Measurements from ENCODE around the gene WTIP.
A peak's percentile ranks its signal among the peaks of the same experiment; 100 is the strongest.

Gene WTIP

DNA sequence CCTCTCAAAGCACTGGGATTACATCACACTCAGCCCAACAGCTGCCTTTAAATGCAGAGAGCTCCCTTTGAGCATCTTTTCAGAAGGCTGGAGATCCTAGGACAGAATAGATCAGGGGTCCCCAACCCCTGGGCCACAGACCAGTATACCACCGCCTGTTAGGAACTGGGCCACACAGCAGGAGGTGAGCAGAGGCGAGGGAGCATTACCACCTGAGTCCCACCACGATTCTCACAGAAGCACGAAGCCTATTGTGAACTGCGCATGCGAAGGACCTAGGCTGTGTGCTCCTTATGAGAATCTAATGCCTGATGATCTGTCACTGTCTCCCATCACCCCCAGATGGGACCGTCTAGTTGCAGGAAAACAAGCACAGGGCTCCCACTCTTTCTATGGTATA, 2.2 kb upstream of the WTIP start:
- ATAC-seq = no peak
- DNase-seq = no peak

DNA sequence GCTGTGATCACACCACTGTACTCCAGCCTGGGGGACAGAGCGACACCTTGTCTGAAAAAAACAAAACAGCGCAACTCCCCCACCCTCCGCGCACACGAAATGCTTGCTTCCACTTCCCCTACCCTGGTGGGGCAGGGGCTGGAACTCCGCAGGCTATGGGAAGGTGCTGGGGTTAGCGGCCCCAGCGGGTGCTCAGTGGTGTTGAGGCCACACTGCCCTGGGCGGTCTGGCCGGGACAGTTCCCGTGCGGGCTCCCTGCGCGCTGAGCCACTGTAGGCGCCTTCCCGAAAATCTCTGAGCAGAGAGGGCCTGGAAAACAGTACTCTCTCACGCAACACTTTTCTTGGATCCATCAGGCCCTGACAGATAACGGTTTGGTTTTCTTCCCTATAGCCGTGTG, 1.1 kb upstream of the WTIP start:
- DNase-seq (no peak), ATAC-seq (no peak)

DNA sequence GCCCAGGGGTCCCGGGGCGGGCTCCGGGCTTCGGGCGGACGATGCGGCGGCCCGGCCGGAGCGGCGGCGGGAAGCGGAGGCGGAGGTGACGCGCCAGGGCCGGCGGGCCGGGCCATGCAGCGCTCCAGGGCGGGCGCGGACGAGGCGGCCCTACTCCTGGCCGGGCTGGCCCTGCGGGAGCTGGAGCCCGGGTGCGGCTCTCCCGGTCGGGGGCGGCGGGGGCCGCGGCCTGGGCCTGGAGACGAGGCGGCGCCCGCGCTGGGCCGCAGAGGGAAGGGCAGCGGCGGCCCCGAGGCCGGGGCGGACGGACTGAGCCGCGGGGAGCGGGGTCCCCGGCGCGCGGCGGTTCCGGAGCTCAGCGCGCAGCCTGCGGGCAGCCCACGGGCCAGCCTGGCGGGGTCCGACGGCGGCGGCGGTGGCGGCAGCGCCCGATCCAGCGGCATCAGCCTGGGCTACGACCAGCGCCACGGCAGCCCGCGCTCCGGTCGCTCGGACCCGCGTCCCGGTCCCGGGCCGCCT, 362 bp downstream of the WTIP start:
- ATAC-seq (no peak), DNase-seq (no peak)

DNA sequence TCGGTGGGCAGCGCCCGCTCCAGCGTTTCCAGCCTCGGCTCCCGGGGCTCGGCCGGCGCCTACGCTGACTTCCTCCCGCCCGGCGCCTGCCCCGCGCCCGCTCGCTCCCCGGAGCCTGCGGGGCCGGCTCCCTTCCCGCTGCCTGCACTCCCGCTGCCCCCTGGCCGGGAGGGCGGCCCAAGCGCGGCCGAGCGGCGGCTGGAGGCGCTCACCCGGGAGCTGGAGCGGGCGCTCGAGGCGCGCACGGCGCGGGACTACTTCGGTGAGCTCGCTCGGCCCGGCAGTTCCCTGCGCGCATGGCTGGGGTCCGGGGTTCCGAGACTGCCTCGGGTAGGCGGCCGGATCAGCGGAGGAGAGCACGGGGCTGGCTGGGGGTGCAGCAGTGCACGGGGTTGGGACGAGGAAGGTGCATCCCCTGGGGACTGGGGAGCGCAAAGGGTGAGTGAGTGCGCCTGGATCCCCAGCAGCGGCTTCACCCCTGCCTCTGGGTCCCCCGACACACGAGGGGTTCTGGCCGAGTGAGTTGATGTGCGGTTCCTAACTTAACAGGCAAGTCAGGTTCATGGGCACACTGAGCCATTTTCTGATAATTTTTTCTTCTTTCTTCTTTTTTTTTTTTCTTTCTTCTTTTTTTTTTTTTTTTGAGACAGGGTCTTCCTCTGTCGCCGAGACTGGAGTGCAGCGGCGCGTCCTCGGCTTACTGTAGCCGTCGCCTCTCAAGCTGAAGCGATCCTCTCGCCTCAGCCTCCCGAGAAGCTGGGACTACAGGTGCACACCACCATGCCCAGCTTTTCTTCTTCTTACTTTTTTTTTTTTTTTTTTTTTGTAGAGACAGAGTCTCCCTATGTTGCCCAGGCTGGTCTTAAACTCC, 1.1 kb downstream of the WTIP start:
- no peak for ATAC-seq
- no peak for DNase-seq

DNA sequence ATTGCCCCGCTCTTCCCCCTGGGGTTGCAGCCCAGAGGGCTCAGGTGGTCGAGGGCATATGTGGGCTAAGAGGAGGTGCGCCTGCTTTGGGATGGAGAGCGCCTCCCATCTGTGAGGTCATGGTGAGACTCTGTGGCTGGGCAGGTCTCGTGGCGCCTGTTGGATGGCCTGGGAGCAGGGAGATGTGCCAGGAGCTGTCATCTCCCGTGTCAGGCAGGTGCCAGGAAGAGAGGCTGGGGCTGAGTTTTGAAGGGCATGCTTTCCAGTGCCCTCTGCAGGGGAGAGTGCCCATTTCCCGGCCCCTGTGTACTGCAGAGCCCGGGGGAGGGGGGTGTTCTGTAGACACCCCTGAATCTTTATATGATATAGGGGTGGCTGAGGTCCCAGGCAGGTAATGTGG, 2.8 kb downstream of the WTIP start:
- no peak for ATAC-seq

DNA sequence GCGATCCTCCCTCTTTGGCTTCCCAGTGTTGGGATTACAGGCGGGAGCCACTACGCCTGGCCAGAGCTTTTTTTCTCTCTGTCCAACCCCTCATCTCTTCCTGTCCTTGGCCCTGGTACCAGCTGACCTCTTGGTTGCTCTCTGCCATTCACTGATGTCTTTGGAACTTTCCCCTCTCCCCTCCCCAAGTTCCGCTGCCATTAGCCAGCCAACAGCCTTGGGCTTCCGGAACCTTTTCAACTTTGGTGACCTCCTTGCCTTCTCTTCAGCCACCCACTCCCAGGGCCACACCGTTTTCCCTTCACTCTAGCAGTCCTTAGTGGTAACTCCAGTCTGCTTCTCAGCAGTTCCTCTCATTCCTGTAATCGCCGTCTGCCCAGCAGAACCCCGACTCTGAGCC, 4.3 kb downstream of the WTIP start:
- ATAC-seq = no peak
- DNase-seq = no peak

More for the DNA sequence above, 2.8 kb downstream of the WTIP start:
- no peak for DNase-seq

DNA sequence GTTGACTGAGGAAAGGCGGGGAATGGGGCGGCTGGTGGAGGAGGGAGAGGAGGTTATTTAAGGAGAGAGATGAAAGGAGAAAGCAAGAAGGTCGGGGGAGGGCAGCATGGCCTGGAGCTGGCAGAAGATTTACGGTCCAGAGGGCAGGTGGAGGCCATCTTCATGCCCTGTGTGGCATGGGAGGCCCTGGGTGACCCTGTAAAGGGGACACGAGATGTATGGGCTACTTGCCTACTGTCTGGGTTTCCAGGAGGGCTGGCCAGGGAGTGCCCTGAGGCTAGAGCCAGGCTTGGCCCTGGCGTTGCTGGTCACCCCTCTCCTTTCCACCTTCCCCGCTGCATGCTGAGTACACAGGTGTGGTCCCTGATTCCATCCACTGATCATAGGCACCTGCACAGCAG, 6.1 kb downstream of the WTIP start:
- ATAC-seq (no peak), DNase-seq (no peak)

DNA sequence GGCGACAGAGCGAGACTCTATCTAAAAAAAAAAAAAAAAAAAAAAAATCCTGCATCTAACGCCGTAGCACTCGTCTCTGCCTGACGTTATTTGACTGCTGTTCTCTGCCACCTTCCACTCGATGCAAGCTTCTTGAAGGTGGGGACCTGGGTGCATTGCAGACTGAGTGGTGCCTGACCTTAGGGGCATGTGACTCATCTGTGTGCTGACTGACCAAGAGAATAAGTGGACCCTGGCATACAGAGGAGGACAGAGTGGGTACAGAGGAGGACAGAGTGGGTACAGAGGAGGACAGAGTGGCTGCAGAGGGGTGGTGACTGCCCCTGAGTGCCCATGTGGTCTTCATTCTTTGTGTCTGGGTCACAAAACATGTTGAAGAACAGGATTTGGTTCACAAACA, 7.6 kb downstream of the WTIP start:
- ATAC-seq (no peak), DNase-seq (no peak)

DNA sequence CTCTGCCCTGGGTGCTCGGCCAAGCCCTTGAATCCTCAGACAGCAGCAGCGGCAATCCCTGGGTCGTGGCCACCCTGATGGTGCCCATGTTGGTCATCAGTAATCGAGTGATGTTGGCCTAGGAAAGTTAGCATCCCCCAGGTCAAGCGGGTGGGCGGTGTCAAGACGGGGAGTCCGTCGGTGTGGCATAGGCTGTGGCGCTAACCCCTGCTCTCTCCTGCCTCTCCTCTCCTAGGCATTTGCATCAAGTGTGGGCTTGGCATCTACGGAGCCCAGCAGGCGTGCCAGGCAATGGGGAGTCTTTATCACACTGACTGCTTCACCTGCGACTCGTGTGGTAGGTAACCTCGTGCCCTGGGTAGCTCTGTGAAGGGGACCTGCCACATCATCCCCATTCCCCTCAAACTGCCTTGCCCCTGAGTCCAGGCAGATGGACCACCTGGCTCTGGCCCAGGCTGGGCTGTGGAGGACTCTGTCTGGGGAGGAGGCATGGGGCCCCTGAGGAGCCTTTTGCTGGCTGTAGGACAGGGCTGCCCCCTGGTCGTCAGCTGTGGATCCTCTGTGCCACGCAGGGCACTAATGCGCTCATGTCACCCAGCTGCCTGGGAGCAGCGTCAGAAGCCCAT, 8.7 kb downstream of the WTIP start:
- no peak for ATAC-seq
- DNase-seq = no peak

DNA sequence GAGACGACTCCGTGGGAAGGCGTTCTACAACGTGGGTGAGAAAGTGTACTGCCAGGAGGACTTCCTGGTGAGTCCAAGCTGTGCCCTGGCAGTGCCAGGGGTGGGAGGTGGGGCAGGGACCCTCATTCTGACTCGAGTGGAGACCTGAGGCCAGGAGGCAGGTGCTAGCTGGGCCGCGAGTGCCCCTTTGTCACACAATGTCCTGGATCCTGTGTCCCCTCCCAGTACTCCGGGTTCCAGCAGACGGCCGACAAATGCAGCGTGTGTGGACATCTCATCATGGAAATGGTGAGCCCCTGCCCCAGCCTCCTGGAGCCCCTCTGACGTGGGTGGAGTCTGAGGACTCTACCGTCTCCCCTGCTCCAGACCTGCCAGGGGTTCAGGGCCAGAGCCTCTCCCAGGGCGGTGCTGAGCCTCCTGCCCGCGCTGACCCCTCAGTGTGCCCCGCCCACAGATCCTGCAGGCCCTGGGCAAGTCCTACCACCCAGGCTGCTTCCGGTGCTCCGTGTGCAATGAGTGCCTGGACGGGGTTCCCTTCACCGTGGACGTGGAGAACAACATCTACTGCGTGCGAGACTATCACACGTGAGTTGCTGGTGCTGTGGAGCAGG, 11.6 kb downstream of the WTIP start:
- DNase-seq = no peak
- no peak for ATAC-seq

DNA sequence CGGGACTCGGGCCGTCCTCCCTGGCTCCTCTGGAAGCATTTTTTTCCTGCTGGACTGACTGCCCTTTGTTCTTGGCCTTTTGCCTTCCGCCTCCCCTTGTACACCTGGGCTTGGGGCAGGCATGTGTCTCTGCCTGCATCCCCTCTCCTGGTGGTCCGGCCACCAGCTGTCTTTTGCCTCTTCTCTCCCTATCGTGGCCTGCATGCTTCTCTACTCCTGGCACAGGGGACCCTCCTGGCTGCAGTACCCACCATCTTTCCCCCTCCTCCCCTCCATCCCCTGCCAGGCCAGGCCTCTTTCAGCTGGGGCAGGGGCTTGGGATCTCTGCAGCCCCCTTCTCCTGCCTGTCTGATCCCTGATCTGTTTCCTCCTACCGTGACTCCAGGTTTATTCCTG, 12.1 kb downstream of the WTIP start:
- no peak for DNase-seq
- no peak for ATAC-seq

DNA sequence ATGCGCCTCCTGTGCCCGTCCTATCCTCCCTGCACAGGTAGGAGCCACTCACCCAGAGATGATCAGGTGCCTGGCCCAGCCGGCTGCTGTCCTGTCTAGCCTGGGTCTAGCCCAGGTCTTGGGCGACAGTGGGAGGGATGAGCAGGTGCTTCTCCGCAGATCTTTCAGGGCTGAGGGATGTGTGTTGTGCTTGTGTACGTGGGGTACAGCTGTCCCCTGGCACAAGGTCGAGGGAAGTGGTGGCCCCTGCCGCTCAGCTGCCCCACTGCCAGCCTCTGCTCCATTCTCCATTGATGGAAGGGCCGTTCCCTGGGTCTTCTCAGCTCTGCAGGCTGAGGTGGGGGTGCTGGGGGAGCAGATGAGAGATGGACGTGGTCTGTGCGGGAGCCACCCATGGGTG, 13.0 kb downstream of the WTIP start:
- ATAC-seq (no peak), DNase-seq (no peak)

DNA sequence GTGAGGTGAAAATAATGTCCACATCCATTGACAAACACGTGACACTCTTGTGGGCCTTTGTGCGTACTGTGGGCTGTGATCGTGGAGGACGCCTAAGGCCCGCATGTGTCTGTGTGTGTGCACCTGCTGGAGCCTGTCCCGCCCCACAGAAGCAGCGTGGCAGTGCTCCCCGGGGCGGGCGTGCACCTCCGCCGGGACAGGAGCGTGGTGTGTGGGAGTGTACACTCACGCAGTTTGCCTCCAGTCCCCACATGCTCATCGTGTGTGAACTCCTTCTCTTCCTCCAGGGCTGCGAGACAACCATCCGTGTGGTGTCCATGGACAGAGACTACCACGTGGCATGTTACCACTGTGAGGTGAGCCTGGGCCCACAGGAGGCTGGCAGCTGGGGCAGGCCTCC, 13.9 kb downstream of the WTIP start:
- DNase-seq (no peak), ATAC-seq (no peak)

DNA sequence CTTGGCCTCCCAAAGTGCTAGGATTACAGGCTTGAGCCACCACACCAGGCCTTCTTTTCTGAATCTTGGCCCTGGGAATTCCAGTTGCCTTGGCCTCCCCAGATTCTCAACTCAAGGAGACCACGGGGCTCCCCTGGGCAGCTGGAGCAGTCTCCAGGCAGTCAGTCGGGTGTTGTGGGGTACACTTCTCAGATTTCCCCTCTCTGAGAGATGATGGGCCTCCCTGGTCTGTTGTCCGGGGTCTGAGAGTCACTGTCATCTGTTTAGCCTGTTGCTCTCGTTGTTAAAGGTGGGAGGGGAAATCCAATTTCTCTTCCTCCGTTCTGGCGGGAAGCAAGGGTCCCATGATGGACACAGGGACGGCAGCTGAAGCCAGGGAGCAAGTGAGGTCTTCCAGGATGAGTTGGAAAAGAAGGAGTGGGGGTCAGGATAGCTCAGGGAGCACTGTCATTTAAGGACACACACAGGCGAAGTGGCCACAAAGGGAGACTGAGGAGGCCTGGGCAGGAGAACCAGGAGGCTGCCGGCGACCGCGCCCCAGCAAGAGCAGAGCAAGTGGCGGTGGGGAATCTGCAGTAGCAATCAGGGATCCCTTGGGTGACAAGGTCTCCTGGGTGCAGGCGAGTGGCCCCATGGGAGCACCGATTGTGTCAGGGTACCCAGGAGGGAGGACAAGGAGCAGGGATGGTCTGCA, 15.7 kb downstream of the WTIP start:
- DNase-seq = no peak
- ATAC-seq = no peak

DNA sequence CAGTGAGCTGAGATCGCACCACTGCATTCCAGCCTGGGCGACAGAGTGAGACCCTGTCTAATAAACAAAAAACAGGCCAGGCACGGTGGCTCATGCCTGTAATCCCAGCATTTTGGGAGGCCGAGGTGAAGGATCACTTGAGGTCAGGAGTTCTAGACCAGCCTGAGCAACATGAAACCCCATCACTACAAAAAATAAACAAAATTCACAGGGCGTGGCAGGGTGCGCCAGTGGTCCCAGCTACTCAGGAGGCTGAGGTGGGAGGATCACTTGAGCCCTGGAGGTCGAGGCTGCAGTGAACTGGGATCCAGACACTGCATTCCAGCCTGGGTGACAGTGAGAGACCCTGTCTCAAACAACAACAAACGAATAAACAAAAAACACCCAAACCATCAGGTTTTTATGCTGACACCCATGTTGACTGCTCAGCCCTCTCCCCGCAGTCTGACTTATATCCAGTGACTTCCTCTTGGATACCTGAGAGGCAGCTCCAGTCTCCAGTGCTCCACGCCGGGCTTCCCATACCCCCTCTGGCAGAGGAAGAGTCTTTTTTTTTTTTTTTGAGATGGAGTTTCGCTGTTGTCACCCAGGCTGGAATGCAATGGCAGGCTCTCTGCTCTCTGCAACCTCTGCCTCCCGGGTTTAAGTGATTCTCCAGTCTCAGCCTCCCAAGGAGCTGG, 17.7 kb downstream of the WTIP start:
- DNase-seq = no peak
- ATAC-seq = no peak

DNA sequence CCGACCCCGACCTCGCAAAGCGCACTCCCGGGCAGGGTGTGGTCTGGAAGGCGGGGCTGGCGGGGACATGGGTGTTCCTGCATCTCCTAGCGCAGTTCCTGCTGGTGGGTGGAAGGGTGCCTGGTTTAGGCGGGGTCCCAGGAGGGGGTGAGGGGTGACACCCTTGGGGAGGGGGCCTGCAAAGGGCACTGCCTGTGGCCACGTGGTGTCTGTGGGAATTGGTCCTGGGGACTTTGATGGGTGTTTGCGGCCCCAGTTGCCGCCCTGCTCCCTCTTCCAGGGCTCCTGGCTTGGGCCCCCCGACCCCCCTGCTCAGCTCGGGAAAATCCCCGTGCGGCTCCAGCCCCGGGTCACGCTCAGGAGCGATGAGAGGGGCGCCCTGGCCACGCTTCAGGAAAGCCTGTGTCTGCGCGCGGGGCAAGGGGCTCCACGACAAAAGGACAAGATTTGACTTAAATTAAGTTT, 19.1 kb downstream of the WTIP start:
- no peak for DNase-seq
- ATAC-seq = no peak

DNA sequence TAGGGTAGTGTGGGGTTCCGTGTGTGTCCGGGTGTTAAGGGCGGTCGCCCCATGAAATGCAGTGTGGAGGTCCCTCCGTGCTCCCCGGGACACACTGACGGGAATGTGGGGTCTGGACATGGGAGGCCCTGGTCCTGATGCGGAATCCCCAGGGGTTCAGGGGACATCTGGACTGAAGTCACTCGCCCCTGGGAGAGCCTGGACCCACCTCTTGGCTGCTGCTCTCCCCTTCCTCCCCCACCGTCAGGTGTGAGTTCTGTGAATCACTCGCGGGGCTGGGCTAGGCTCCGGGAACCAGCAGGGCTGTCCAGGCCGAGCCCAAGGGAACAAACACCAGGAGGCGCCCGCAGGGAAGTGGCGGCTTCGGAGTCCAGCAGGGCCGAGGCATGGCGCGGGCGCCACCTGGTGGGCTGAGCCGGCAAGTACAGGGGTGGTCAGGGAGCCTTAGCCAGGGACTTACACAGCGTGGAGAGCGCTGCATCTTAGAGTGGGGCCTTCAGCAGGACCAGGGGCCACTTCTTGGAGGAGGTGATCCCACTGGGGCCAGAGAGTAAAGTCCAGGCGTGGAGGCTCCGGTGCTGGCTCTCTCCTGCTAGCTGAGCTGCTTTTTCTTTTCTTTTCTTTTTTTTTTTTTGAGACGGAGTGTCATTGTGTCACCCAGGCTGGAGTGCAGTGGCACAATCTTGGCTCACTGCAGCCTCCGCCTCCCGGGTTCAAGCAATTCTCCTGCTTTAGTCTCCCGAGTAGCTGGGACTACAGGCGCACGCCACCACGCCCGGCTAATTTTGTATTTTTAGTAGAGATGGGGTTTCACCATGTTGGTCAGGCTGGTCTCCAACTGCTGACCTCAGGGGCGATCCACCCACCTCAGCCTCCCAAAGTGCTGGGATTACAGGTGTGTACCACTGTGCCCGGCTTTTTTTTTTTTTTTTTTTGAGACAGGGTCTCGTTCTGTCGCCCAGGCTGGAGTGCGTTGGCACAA, 20.1 kb downstream of the WTIP start:
- DNase-seq (peak; percentile 94), ATAC-seq (peak; percentile 88)

DNA sequence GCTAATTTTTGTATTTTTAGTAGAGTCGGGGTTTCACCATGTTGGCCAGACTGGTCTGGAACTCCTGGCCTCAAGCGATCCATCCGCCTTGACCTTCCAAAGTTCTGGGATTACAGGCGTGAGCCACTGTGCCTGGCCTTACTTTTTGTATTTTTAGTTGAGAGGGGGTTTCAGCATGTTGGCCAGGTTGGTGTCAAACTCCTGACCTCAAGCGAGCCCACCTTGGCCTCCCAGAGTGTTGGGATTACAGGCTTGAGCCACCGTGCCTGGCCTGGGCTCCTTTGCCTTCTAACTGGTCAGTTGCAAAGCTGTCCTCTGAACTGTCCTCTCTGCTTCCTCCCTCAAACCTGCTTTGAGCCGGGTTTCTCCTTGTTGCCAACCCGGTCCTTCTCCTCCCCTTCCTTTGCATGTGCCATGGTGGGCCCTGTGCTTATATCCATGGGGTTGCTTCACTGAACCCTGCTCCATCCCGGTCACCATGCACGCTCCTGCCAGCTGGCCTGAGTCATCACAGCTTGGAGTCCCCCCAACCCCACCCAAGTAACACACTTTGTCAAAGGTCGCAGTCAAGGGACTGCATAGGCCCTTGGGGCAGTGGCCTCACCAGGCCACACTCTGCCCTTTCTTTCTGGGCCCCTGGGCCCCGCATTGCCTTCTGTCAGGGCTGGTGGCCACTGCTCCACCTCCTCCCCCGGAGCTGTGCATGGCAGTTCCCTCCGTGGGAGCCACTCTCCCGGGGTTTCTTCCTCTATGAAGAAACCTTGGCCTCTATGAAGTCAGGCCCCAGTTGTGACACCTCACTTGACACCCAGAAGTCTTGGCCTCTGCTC, 21.2 kb downstream of the WTIP start:
- ATAC-seq = no peak
- DNase-seq = no peak

DNA sequence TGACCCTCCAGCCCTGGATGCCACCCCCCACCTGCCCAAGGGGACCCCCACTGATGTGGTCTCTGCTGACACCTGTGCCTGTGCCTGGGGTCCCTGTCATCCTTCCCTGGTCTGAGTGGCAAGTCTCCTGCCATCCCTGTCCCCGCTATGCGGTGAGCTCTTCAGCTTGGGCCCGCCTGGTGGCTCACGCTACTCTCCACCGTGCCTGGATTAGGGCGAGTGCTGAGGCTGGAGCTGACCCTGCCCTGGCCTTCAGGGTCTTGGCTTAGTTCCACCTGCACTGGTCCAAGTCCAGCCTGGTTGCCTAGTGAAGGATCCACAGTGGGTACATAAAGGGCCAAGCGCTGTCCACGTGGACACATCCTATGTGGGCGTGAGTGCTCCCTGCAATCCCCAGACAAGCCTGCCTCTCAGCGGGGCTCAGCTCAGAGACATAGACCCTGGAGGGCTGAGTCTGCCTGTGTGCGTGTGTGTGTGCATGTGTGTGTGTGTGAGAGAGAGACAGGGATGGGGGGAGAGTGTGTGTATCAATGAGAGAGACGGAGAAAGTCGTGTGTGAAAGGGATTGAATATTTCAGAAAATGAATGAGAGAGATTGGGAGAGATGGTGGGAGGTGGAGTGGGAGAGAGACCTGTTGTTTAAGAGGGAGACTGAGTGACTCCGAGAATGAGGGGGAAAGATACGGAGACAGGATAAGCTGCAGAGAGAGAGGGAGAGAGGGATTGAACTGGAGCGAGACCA, 22.1 kb downstream of the WTIP start:
- DNase-seq = no peak
- no peak for ATAC-seq
